WTC11 (cell line): ENCODE results near the gene CCDC28A. TPM values are rescaled to one million over a fixed set of nuclear protein-coding genes. Genes with fewer than 3 reads are reported as not detected.

Experiments
- ATAC-seq: fragments of 200-7000 bp; cut with Tn5 transposase; 2 replicates; pipeline ENCODE4 v1.10.0; 2021; ENCODE audit warnings: mild to moderate bottlenecking, moderate library complexity
- CTCF ChIA-PET: fragments of 300-600 bp; sonication (Branson Sonifier 250); formaldehyde crosslinking; loops from one replicate; lab custom pipeline; 2021; ENCODE audit warnings: antibody characterized with exemption; lab: Charles Lee
- POLR2A ChIA-PET: fragments of 350-600 bp; sonication (Branson Sonifier 250); formaldehyde crosslinking; loops from one replicate; lab custom pipeline; 2021; ENCODE audit warnings: antibody characterized with exemption; lab: Charles Lee
- DNase-seq: peaks from one replicate; pipeline ENCODE4 v3.0.0; 2021; ENCODE audit warnings: low spot score
- H3K27ac Mint-ChIP-seq: 2 replicates; pipeline ENCODE4 v1.8.0; 2021; ENCODE audit warnings: mixed read lengths
- H3K27me3 Mint-ChIP-seq: 2 replicates; pipeline ENCODE4 v1.8.0; 2021; ENCODE audit warnings: low read depth, mild to moderate bottlenecking, moderate library complexity, mixed read lengths
- H3K36me3 Mint-ChIP-seq: 2 replicates; pipeline ENCODE4 v1.8.0; 2021; ENCODE audit warnings: mixed read lengths
- H3K4me1 Mint-ChIP-seq: 2 replicates; pipeline ENCODE4 v1.8.0; 2022; ENCODE audit warnings: mixed read lengths
- H3K4me3 Mint-ChIP-seq: 2 replicates; pipeline ENCODE4 v1.8.0; 2021; ENCODE audit warnings: mild to moderate bottlenecking, moderate library complexity, mixed read lengths
- H3K9me3 Mint-ChIP-seq: 2 replicates; pipeline ENCODE4 v1.8.0; 2021; ENCODE audit warnings: mixed read lengths
- AFF4 ChIP-seq: sonication (generic); formaldehyde crosslinking; IDR thresholded peaks from 2 replicates; pipeline ENCODE4 v1.8.1; 2023; ENCODE audit warnings: mild to moderate bottlenecking, missing genetic modification reagents, borderline replicate concordance
- ATF3 ChIP-seq: sonication (generic); formaldehyde crosslinking; conservative IDR thresholded peaks from 2 replicates; pipeline ENCODE4 v1.8.1; 2022; ENCODE audit warnings: mild to moderate bottlenecking, missing genetic modification reagents
- ATF6 ChIP-seq: sonication (generic); formaldehyde crosslinking; IDR thresholded peaks from 2 replicates; pipeline ENCODE4 v1.8.1; 2023; ENCODE audit warnings: mild to moderate bottlenecking, missing genetic modification reagents
- CDX4 ChIP-seq: fragments of 250-450 bp; sonication (Bioruptor Pico); IDR thresholded peaks from 2 replicates; pipeline ENCODE4 v1.9.0; 2021; ENCODE audit warnings: moderate library complexity, mild to moderate bottlenecking, inconsistent platforms, borderline replicate concordance
- E2F4 ChIP-seq: sonication (generic); formaldehyde crosslinking; IDR thresholded peaks from 2 replicates; pipeline ENCODE4 v1.8.1; 2022; ENCODE audit warnings: low read depth, mild to moderate bottlenecking, moderate library complexity, missing genetic modification reagents, borderline replicate concordance
- EMX1 ChIP-seq: fragments of 250-450 bp; sonication (Bioruptor Pico); IDR thresholded peaks from 2 replicates; pipeline ENCODE4 v1.8.0; 2021; ENCODE audit warnings: mild to moderate bottlenecking
- ETV6 ChIP-seq: sonication (generic); formaldehyde crosslinking; IDR thresholded peaks from 2 replicates; pipeline ENCODE4 v1.8.1; 2022; ENCODE audit warnings: mild to moderate bottlenecking, missing genetic modification reagents
- FOXK1 ChIP-seq: sonication (generic); formaldehyde crosslinking; IDR thresholded peaks from 2 replicates; pipeline ENCODE4 v1.8.0; 2022; ENCODE audit warnings: mild to moderate bottlenecking, moderate library complexity, missing genetic modification reagents
- FOXP4 ChIP-seq: sonication (generic); formaldehyde crosslinking; IDR thresholded peaks from 2 replicates; pipeline ENCODE4 v1.8.0; 2022; ENCODE audit warnings: mild to moderate bottlenecking, missing genetic modification reagents
- GABPB1 ChIP-seq: sonication (generic); formaldehyde crosslinking; IDR thresholded peaks from 2 replicates; pipeline ENCODE4 v1.8.1; 2023; ENCODE audit warnings: mild to moderate bottlenecking, missing genetic modification reagents
- GTF2I ChIP-seq: fragments of 250-450 bp; sonication (Bioruptor Pico); conservative IDR thresholded peaks from 2 replicates; pipeline ENCODE4 v1.4.0; 2021; ENCODE audit warnings: mild to moderate bottlenecking
- MXD4 ChIP-seq: fragments of 250-450 bp; sonication (Bioruptor Pico); IDR thresholded peaks from 2 replicates; pipeline ENCODE4 v1.8.0; 2021; ENCODE audit warnings: mild to moderate bottlenecking, moderate library complexity, borderline replicate concordance
- MYBL2 ChIP-seq: sonication (generic); formaldehyde crosslinking; IDR thresholded peaks from 2 replicates; pipeline ENCODE4 v1.8.1; 2023; ENCODE audit warnings: mild to moderate bottlenecking, moderate library complexity, missing genetic modification reagents
- OVOL2 ChIP-seq: fragments of 250-450 bp; sonication (Bioruptor Pico); IDR thresholded peaks from 2 replicates; pipeline ENCODE4 v1.9.0; 2021; ENCODE audit warnings: mild to moderate bottlenecking, borderline replicate concordance
- TCF7 ChIP-seq: sonication (generic); formaldehyde crosslinking; IDR thresholded peaks from 2 replicates; pipeline ENCODE4 v1.8.0; 2022; ENCODE audit warnings: mild to moderate bottlenecking, low read depth, missing genetic modification reagents, moderate library complexity
- TEAD4 ChIP-seq: sonication (generic); formaldehyde crosslinking; IDR thresholded peaks from 2 replicates; pipeline ENCODE4 v1.8.0; 2022; ENCODE audit warnings: mild to moderate bottlenecking, missing genetic modification reagents
- ZNF121 ChIP-seq: sonication (generic); formaldehyde crosslinking; IDR thresholded peaks from 2 replicates; pipeline ENCODE4 v1.8.0; 2023; ENCODE audit warnings: missing genetic modification reagents
- ZNF423 ChIP-seq: fragments of 250-450 bp; sonication (Bioruptor Pico); IDR thresholded peaks from 2 replicates; pipeline ENCODE4 v2.1.2; 2022; ENCODE audit warnings: mild to moderate bottlenecking, moderate library complexity
- ZNF512 ChIP-seq: sonication (generic); formaldehyde crosslinking; IDR thresholded peaks from 2 replicates; pipeline ENCODE4 v1.8.1; 2022; ENCODE audit warnings: missing genetic modification reagents, borderline replicate concordance
- total RNA-seq: library from RNA; stranded (reverse); gene quantifications from 3 replicates; pipeline ENCODE4 v1.2.3, GENCODE V29; 2021

Gene CCDC28A
- total RNA-seq, 1 experiment from 2014 or later: 8.7 TPM

GRCh38 chr6:138832182-138832581, 58.6 kb downstream of the CCDC28A start:
- Mint-ChIP-seq H3K4me3 (no peak overlapping the region), H3K9me3 (peaks cover 4% of the 10 kb centered on the region), H3K36me3 (no peaks in the 10 kb centered on the region), H3K4me1 (peaks cover 16% of the 10 kb centered on the region), H3K27ac (no peak overlapping the region), H3K27me3 (no peaks in the 10 kb centered on the region)
- TF ChIP-seq FOXP4 (CRISPR knock-in tag) (no peak), ZNF121 (CRISPR knock-in tag) (no peak), ZNF512 (CRISPR knock-in tag) (no peak), ETV6 (CRISPR knock-in tag) (no peak), TEAD4 (no peak), CDX4 (CRISPR knock-in tag) (no peak), ZNF423 (no peak), FOXK1 (CRISPR knock-in tag) (no peak), MYBL2 (no peak), MXD4 (no peak), E2F4 (CRISPR knock-in tag) (no peak), GTF2I (CRISPR knock-in tag) (no peak), GABPB1 (CRISPR knock-in tag) (no peak), OVOL2 (CRISPR knock-in tag) (no peak), AFF4 (no peak), TCF7 (CRISPR knock-in tag) (no peak), ATF3 (CRISPR knock-in tag) (no peak), ATF6 (CRISPR knock-in tag) (no peak), EMX1 (CRISPR knock-in tag) (no peak)
- ATAC-seq (no peak), DNase-seq (no peak)
- CTCF ChIA-PET: no interaction called here
- POLR2A ChIA-PET: no interaction called here
